Subcutaneous adipose tissue (tissue), 4 donors: Measurements from ENCODE around the gene ZNF804A. TPM values are rescaled to one million over a fixed set of nuclear protein-coding genes. Genes with fewer than 3 reads are reported as not detected.

ENCODE experiments used
- total RNA-seq, 4 donors: library from RNA; depleted of rRNA; stranded (reverse); fragments of >200 nt; gene quantifications; one replicate each; pipeline ENCODE4 v1.1.0, GENCODE V29; 2016
- TF ChIP-seq, protein P1 (sequence below): fragments of 450-650 bp; IDR thresholded peaks from one replicate; pipeline ENCODE4 v1.5.1; 2016; ENCODE audit warnings: low read depth, mild to moderate bottlenecking, control low read depth, antibody characterized with exemption, moderate library complexity

The ZNF804A gene
- total RNA-seq, 4 donors from 2014 or later, result 0.16 to 1.2 (median 0.30) TPM

DNA sequence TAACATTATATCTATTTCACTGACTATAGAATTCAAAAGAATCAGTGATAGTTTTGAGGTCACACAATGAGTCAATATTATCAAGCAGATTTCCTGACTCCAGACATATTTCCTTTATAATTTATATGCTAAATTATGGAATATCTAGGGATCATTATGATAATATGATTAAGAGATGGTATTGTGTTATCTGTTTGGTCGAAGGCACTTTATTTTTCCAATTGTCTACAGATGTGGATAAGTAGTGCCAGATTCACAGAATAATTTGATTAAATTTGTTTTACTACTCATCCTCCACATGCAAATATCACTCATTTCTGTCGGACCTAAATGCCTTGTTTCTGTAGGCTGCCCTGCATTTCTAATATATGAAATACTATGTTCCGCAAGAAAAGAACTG is 4.4 kb downstream of the ZNF804A start:
- TF ChIP-seq, protein P1, sequence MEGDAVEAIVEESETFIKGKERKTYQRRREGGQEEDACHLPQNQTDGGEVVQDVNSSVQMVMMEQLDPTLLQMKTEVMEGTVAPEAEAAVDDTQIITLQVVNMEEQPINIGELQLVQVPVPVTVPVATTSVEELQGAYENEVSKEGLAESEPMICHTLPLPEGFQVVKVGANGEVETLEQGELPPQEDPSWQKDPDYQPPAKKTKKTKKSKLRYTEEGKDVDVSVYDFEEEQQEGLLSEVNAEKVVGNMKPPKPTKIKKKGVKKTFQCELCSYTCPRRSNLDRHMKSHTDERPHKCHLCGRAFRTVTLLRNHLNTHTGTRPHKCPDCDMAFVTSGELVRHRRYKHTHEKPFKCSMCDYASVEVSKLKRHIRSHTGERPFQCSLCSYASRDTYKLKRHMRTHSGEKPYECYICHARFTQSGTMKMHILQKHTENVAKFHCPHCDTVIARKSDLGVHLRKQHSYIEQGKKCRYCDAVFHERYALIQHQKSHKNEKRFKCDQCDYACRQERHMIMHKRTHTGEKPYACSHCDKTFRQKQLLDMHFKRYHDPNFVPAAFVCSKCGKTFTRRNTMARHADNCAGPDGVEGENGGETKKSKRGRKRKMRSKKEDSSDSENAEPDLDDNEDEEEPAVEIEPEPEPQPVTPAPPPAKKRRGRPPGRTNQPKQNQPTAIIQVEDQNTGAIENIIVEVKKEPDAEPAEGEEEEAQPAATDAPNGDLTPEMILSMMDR, result no peak

DNA sequence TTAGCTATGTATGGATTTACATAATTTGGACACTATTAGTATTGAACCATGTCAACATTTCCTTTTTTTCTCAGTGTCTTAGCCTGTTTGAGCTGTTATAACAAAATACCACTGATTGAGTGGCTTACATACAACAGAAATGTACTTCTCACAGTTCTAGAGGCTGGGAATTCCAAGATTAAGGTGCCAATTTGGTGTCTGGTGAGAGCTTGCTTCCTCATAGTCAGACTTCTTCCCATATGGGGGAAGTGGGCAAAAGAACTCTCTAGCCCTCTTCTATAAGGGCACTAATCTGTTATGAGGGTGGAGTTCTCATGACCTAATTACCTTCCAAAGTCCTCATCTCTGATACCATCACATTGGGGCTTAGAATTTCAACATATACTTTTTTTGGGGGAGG is 12.6 kb downstream of the ZNF804A start:
- TF ChIP-seq, protein P1, result no peak

DNA sequence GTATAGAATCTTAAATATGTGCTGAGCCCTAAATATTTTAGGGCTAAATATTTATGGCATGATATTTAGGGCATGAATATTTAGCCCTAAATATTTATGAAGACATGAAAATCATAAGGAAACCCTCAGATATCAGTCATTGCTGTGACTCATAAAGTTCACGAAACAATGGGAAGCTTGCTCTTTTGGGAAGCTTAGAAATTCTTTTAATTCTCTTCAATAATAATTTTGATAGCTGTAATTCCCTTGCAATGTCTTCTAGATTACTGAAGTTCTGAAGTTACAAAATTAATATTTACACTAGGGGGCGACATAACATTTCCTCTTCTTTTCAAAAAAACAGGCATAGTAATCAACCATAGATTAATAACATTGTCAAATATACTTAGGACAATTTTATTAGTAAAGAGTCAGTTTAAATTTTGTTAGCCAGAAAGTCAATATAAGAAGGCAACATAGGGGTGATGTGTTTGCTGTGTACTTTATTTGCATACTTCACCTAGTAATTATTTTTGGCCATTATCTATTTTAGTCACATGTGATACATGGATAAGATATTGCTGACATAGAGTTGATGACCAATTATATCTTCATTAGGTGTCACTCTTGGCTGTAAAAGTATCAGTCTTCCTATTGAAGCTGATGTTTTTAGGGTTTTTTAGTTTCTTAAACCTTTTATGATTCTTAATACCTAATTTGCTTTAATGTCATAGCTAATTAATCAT is 13.2 kb downstream of the ZNF804A start:
- TF ChIP-seq, protein P1, result no peak

DNA sequence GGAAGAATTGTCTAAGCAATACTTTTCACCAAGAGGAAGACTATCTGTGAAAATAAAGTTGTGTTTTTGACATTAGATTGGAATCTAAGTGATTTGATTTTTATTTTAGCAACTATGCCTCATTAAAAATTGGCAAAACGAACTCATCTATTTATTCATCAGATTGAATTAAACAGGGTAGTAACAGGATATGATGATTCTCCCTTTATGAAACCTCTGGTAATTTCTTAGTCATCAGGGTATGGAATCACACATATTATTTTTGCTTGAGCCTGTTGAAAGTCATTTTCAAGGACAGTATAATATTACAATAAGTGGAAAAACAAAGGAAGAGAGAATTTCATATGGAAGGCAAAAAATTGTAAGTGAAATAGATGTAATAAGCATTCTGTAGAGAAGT is 22.0 kb downstream of the ZNF804A start:
- TF ChIP-seq, protein P1, result no peak

DNA sequence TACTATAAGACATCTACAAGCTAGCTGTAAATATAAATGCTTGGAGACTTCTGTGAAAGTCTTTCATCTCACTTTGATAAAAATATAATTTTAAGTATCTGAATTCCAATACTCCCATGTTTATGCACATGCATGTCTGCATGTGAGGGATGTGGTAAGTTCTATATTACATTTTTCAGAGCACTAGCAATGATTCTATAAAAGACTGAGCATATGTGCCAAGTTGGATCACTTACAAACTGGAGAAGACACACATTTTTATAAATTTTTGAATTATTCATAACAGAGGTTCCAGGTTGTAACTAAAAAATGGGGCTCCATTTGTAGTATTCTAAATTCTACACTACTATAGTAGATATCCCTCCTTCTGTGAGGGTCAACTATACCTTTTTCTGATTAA is 26.0 kb downstream of the ZNF804A start:
- TF ChIP-seq, protein P1, result no peak

DNA sequence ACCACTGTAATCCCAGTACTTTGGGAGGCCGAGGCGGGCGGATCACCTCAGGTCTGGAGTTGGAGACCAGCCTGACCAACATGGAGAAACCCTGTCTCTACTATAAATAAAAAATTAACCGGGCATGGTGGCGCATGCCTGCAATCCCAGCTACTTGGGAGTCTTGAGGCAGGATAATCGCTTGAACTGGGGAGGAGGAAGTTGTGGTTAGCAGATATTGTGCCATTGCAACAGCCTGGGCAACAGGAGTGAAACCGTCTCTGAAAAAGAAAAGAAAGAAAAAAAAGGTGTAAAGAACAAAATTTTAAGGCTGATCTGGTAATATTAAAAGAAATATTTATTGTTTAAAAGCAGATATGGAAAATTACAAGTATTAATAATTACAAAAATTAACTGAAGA is 29.7 kb downstream of the ZNF804A start:
- TF ChIP-seq, protein P1, result no peak

DNA sequence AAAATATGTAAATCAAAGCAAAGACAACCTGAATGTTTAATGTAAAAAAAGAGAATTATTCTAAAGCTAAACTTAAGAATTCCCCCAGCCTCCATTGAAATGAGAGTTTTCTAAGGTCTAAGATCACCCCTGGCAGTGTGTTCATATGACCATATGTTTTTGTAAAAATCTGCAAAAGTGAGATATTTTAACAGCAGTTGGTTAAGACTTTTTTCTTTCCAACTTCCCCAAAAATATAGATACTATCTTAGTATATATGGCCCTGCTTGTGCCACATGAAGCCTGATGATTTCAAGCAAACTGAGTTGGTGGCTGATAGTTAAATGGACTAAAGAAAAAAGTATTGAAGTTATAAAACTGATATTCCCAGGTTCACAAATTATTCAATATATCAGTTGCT is 35.4 kb downstream of the ZNF804A start:
- TF ChIP-seq, protein P1, result no peak
